T follicular helper cell (primary cell): ENCODE results near the gene SNX32.
A peak's percentile ranks its signal among the peaks of the same experiment; 100 is the strongest.

ENCODE experiments used
- DNase-seq: peaks from one replicate; pipeline ENCODE4 v3.0.0-alpha.2; 2020; ENCODE audit warnings: low read depth

The SNX32 gene

DNA sequence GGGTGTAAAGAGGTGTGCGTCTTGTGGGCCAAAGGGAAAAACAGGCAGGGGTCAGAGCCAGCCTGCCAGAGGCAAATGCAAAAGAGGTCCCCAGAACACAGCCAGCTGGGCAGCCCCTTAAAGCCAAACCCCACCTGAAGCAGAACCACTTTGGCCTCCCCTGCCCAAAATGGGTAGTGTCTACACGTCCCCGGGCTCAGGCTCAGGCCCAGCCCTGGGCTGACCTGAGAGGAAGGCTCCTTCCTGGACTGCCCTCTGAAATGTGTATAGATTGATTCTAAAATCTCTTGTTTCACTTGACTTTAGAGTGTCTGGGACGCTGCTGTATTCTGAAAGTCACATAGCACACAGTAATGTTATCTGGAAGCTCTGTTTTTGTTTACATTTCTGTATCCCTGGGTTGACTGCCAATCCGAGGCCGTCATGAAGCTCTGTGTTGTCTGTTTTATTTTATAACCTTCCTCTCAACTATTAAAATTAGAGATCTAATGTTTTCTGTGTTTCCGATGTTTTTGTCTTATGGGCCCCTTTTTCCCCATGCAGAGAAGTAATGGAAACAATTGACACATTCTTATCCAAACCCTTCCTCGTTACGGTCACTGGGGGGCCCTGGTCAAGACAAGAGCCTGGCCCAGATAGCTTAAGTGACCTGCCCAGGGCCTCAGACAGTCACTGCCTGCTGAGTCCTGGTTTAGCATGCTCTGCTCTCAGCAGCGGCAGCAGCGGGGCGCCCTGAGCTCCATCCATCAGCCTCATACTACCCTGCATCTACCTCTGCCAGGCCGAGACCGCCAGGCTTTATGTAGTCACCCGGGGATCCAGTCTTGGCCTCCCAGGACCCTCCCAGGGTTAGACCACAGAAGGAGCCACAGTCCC, 36.8 kb upstream of the SNX32 start:
- DNase-seq, result no peak

DNA sequence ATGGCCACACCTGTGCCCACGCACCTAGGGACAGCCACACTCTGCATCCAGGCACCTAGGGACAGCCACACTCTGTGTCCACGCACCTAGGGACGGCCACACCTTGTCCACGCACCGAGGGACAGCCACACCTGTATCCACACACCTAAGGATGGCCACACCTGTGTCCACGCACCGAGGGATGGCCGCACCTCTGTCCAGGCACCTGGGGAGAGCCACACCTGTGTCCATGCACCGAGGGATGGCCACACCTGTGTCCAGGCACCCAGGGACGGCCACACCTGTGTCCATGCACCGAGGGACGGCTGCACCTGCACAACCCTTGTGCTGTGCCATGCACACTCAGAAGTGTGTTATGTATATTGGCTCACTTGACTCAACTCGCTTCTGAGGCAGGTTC, 36.1 kb upstream of the SNX32 start:
- no peak for DNase-seq

DNA sequence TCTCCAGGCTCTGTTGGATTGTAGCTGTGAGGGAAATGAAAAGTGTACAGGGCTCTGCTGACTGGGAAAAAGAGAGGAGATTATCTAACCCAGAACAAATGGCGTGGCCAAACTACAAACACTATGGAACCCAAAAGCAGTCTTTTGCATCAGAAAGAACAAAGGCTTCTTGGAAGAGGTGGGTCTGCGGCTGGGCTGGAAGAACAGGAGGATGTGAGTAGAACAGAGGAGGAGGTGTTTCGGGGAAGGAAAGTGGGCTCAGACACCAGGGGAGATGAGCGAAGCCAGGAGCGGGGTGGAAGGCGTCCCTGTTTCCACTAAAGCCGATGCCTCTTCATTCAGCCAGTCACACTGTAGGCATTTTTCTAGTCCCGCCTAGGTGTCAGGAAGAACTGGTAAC, 34.9 kb upstream of the SNX32 start:
- DNase-seq, result no peak

DNA sequence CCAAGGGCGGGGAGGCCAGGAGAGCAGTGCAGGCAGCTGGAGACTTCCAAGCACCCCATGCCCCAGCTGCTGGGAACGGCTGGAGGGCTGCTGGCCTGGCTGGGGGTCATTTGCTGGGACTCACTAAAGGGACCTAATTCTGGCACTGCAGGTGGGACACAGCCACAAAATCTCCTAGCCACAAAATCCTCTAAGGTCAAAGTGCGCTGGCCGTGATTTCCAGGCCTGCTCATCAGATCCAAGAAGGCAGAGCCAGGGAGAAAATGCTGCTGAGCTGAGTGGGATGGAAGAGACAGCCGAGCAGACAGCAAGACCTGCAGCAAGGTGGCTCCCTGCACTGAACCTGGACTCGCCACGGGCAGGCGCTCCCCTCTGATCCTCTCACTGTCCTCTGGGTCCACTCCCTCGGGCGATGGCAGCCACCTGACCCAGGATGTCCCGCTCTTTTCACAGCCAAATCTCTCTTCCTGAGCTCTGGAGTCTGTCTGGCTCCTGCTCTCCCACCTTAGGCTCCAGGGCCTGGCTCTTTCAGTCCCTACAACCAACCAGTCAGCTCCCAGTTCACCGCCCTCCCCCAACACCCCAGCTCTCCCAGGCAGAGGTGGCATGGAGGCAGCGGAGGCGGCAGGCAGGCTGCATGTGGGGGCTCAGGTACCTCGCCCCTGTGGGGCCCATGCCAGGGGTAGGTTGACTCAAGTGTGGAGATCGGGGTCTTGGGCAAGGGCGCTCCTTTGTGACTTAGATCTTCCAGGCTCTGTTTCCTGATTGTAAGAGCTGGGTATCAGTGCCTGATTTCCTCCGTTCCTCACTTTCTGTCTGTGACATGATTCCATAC, 32.4 kb upstream of the SNX32 start:
- DNase-seq, result no peak

GRCh38 chr11:65802841-65803240, 30.9 kb upstream of the SNX32 start:
- no peak for DNase-seq

GRCh38 chr11:65803797-65804492, 29.8 kb upstream of the SNX32 start:
- no peak for DNase-seq

DNA sequence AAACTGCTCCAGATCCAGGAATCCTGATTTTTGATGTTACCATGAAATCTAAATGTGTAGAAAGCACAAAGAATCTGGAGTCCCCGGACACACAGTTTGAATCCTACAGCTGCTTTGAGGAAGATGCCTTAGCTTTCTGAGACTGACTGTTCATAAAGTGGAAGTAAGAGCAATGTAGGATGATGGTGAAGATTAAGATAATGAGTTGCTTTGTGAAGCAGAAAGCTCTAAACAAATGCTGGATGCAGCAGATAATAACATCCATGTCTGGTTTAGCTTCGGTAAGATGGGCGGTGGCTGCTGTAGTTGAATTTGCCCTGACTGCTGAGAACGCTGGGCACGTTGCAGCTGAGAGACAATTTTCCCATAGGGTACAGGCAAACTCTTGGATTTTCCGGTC, 26.8 kb upstream of the SNX32 start:
- no peak for DNase-seq

DNA sequence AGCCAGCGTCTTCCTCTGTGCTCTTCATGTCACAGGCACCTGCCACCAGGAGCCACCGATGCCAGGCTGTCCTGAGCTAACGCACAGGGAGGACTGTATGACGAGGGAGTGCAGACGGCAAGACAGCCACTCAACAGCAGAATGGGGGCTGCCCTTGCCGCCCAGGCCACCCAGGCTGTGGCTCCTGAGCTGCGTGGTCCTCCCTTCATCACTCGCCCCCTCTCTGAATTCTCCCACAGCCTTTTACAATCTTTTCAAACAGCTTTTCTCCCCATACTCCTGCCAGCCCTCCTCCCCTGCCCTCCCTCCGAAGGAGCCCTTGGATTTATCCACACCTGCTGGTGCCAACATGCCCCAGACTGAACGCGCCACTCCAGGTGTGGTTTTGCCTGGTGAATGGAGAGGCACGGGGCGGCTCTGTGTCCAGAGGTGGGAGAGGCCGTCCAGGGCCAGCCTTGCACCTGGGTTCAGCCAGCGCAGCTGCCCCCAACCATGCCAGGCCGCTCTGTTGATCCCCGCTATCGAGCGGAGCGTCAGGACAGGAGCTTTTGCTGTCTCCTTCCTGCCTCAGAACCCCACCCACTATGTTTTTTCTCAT, 24.9 kb upstream of the SNX32 start:
- DNase-seq, result no peak

DNA sequence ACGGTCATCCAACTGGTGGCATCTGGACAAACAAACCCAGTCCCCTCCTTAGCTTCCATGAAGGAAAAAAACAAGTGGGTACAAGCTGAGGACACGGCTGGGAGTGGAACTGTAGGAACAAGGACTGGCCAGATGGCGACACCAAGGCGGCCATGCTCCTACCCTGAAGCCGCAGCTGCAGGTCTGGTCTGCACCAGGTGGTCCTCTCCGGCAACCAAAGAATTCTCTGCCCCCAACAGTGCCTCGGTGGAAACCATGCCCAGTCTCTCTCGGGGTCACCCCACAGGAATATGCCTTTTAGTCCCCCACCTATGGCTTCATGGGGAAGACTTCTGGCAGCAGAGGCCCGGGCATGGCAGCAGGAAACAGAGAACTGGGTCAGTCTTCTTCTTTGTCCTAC, 24.3 kb upstream of the SNX32 start:
- no peak for DNase-seq

DNA sequence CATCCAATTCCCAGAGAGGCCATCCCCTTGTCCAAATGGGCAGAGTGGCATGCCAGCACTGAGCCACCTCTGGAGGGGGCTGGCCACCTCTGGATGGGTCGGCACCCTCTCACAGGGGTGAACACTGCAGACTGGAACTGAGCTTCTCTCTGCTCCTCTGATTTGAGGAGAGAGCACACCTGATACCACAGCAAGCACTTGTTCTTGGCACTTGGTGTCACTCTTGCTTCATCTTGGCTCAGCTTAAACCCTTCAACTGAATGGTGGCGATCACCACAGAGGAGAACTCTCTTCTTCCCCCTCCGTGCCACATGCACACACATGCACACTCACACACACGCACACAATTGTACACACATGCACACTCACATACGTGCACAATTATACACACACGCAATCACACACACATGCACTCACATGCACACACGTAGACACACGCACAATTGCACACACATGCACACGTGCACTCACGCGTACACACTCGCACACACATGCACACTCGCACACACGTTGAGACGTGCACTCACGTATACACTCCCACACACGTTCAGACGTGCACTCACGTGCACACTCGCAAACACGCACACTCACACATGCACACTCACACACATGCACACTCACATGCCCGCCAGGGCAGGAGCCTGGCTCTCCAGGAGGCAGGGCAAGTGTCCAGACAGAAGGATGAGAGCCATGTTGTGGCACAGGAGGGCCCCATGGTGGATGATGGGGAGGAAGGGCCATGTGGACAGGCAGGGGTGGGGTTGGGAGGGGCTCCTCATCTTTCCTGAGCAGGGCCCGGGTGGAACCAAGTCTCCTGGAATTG, 23.5 kb upstream of the SNX32 start:
- no peak for DNase-seq

DNA sequence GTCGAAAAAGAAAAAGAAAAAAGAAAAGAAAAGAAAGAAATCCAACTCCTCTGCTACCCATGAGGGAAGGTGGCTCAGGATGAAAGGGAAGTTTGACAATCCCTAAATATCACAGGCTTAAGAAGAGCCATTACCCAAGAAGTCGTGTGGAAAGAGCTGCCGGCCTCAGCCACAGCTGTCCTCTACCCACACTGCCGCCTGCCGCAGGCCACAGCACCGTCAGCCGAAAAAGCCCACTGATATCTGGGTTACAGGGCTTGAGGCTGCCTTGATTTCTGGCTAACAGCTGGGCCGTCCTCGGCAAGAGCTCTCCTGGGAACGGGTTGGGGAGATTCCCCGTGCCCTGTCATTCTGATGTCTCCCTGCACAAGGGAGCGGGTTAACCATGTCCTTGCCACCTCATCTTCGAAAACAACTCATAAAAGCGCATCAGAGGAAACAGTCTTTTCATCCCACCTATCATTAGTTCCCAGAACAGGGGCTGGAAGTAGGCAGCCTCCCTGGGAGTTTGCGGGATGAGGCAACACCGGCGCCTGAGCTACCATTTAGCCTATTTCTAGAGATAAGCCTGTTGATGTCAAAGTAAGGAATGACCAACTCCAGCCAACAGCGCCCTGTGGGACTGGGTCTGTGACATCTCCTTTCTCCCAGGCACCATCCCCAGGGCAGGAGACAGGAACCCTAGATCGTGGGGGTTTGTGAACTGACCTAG, 21.8 kb upstream of the SNX32 start:
- no peak for DNase-seq

DNA sequence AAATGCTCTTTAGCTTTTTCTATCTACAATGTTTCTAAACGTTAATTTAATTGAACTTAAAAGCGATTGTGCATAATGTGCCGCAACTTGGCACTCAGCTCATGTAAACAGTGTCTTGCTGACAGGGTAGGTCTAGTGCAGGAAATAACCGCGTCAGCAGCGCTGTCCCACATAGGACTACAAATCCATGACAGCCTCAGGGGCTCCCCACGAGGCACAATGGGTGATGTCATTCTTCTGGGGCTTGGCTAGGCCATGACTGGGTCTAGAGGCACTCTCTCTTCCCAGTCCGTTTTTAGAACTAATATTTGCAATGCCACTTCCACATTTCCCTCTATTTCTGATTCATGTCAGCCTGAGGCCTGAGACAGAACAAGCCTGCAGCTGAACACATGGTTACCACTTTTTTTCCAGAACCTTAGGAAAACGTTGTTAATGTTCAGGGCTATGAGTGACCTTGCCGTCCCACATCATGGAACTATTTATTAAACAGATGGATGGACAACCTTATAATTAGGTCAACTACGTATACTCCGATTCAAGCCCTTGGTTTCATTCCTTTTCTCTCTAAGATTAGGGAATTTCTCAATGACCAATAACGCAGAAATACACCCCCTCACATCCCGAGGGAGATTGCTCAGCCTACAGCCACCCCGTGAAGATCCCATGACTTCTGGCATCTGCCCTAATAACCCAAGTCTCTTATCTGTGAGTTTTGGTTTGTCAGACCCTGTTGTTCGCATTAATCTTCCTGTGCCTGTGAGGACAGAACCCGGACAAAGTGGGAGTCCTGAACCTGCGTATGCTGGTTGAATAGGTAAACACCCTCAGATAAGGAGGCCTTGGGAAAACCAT, 19.4 kb upstream of the SNX32 start:
- no peak for DNase-seq

- DNase-seq, result no peak
Observed at GRCh38 chr11:65814986-65815565, 18.7 kb upstream of the SNX32 start.

- no peak for DNase-seq
Observed at GRCh38 chr11:65816696-65817095, 17.1 kb upstream of the SNX32 start.

GRCh38 chr11:65817312-65817834, 16.4 kb upstream of the SNX32 start:
- no peak for DNase-seq

DNA sequence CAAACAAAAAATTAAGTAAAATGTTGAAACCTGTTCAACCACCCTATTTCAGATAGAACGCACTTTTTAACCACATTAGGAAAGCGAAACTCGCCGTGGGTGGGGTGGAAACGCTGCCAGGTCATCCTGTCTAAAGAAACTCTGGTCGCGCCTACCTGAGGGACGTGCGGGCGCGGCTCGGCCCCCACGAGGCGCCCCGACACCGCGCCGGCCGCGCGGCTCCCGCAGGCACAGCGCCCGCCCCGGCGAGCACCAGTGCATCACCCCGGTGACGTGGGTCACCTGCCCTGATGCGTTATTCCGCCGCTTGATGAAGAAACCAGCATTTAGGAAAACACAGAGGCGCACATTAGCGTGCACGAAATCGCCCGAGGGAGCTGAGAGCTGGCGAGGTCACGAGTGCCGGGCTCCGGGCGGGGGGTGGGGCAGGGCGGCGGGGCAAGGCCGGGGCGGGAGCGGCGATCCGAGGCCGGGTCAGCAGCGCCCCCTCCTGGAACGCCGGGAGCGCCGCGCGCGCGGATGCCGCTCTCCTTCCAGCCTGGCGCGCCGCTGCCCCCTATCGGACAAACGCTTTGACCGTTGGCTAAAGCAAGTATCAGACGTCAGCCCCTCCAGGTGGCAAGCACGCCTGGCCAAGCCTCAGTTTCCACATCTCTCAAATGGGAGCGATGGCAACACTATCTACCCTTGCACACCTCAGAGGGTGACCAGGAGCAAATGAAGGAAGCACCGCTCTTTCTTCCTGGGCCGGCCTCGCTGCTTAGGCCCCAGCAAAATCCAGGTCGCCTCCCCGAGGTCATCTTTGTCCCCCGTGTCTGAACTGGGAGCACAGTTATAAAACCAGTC, 15.7 kb upstream of the SNX32 start:
- peak; percentile 90 for DNase-seq

DNA sequence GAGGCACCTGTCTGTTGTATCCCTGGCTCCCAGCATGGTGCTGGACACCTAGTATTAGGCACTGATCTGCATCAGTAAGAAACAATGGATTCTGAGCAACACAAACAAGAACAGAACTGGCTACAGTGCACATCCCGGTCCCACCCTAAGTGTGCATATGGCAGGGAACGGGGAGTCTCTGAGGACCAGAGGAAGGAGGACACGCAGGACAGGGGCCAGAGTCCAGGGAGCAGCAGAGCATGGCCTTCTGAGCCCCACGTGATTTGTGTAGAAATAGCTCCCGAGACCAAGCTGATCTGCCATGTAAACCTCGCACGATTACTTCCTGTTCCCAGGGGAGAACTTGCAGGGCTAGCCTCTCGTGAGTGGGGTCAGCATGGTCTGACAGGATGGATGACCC, 12.7 kb upstream of the SNX32 start:
- no peak for DNase-seq
